Lower leg skin (tissue), 3 donors: ENCODE data around the gene MILR1.

Experiments used
- POLR2A ChIP-seq, 2 donors: fragments of 450-650 bp; IDR thresholded peaks; one replicate each; pipeline ENCODE4 v1.6.1; 2016 to 2017; ENCODE audit warnings: antibody characterized with exemption in 2 of 2, mild to moderate bottlenecking in 1 of 2, moderate library complexity in 1 of 2
- TF ChIP-seq, protein P1 (sequence below), 3 donors: fragments of 450-650 bp; IDR thresholded peaks; one replicate each; pipeline ENCODE4 v1.5.1; 2016; ENCODE audit warnings: antibody characterized with exemption in 3 of 3, mild to moderate bottlenecking in 3 of 3, moderate library complexity in 2 of 3

DNA sequence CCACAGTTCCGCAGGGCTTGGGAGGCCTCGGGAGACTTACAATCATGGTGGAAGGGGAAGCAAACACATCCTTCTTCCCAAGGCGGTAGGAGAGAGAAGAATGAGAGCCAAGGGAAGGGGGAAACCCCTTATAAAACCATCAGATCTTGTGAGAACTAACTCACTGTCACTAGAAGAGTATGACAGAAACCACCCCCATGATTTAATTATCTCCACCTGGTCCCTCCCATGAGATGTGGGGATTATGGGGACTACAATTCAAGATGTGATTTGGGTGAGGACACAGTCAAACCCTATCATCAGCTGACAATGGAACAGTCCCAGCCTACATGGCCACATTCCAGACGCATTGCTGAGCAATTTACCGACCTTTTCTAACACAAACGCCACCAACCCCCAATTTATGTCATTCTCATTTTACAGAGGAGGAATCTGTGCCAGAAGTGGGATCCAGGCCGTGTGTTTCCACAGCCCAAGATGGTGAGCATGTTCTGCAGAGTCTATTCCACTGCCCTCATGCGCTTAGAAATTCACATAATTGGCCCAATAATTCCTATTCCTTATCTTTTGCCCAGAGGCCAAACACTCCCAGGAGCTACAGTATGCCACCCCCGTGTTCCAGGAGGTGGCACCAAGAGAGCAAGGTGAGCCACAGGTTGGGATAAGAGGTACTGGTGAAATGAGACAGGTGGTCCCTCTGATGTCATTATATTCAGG, 17.3 kb downstream of the MILR1 start:
- TF ChIP-seq, protein P1, sequence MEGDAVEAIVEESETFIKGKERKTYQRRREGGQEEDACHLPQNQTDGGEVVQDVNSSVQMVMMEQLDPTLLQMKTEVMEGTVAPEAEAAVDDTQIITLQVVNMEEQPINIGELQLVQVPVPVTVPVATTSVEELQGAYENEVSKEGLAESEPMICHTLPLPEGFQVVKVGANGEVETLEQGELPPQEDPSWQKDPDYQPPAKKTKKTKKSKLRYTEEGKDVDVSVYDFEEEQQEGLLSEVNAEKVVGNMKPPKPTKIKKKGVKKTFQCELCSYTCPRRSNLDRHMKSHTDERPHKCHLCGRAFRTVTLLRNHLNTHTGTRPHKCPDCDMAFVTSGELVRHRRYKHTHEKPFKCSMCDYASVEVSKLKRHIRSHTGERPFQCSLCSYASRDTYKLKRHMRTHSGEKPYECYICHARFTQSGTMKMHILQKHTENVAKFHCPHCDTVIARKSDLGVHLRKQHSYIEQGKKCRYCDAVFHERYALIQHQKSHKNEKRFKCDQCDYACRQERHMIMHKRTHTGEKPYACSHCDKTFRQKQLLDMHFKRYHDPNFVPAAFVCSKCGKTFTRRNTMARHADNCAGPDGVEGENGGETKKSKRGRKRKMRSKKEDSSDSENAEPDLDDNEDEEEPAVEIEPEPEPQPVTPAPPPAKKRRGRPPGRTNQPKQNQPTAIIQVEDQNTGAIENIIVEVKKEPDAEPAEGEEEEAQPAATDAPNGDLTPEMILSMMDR (IDR thresholded peaks at IDR 0.05), result no peak
- TF ChIP-seq POLR2A (IDR thresholded peaks at IDR 0.05), result no peak
